22Rv1 (cell line): ENCODE data around the gene GJD4.

Experiments
- H3K27ac ChIP-seq: fragments of 450-650 bp; 2 replicates; pipeline ENCODE4 v1.5.1; 2017
- ZFX ChIP-seq: fragments of 450-650 bp; IDR thresholded peaks from 2 replicates; pipeline ENCODE4 v1.6.1; 2017; ENCODE audit warnings: antibody characterized with exemption, borderline replicate concordance
- TF ChIP-seq, protein P1 (sequence below): fragments of 450-650 bp; IDR thresholded peaks from 2 replicates; pipeline ENCODE4 v1.5.1; 2017; ENCODE audit warnings: mild to moderate bottlenecking

GJD4 gene

DNA sequence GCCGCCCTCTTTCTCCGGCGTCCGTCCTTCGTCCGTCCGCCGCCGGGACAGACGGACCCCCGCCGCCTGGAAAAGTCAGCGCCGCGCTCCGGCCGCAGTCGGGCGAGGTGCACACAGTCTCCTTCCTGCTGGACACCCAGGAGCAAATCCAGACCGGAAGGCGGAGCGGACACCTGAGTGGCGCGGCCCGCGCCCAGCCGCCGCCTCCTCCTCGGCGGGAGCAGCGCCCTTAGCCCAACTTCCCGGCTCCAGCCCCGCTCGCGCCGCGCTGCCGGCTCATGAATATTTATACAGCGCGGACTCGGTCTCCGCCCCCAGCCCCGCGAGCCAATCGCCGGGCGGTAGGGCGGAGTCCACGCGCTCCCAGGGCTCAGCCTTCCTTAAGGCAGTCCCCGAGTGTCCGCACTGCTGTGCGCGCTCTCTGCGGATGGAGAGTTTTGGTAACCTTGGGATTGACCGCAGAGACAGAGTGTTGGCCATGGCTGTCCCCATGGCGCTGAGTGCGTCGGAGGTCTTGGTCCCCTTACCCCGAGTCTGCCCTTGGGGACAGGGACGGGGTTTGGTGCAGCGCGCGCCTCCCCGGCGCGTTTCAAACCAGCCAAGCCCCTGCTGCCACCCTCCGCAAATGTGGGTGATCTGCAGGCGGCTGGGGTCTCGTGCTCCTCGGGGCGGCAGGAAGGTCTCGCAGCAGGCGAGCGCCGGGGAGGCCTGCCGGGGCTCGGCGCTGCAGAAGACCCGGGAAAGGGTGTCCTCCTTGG is 37.1 kb downstream of the GJD4 start, which contains the start of gene FZD8:
TSS of gene FZD8 (minus strand) at position 262 of the 758 bp plus-strand sequence. CDS start 867 bp downstream, outside the sequence.
- H3K27ac ChIP-seq: peak within 1 kb of the TSS; percentile 94
- no peak for TF ChIP-seq ZFX
- TF ChIP-seq, protein P1, sequence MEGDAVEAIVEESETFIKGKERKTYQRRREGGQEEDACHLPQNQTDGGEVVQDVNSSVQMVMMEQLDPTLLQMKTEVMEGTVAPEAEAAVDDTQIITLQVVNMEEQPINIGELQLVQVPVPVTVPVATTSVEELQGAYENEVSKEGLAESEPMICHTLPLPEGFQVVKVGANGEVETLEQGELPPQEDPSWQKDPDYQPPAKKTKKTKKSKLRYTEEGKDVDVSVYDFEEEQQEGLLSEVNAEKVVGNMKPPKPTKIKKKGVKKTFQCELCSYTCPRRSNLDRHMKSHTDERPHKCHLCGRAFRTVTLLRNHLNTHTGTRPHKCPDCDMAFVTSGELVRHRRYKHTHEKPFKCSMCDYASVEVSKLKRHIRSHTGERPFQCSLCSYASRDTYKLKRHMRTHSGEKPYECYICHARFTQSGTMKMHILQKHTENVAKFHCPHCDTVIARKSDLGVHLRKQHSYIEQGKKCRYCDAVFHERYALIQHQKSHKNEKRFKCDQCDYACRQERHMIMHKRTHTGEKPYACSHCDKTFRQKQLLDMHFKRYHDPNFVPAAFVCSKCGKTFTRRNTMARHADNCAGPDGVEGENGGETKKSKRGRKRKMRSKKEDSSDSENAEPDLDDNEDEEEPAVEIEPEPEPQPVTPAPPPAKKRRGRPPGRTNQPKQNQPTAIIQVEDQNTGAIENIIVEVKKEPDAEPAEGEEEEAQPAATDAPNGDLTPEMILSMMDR: no peak; the same call in 1 of the 2 replicates

DNA sequence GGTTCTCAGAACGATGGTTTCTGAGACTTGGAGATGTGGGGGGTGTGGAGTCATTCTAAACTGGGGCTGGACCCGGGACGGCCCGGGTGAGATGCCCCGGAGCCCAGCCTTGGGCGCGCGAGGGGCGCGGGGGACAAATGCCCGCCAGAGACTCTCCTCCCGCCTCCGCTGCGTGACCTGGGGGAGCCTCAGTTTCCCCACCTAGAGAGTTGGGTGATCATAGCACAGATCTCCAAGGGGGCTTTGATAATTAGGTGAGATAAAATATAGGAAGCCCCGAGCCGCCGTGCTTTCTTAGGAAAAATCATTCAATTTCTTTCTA is 37.6 kb downstream of the GJD4 start:
- peak overlapping the region; percentile 94 for H3K27ac ChIP-seq

DNA sequence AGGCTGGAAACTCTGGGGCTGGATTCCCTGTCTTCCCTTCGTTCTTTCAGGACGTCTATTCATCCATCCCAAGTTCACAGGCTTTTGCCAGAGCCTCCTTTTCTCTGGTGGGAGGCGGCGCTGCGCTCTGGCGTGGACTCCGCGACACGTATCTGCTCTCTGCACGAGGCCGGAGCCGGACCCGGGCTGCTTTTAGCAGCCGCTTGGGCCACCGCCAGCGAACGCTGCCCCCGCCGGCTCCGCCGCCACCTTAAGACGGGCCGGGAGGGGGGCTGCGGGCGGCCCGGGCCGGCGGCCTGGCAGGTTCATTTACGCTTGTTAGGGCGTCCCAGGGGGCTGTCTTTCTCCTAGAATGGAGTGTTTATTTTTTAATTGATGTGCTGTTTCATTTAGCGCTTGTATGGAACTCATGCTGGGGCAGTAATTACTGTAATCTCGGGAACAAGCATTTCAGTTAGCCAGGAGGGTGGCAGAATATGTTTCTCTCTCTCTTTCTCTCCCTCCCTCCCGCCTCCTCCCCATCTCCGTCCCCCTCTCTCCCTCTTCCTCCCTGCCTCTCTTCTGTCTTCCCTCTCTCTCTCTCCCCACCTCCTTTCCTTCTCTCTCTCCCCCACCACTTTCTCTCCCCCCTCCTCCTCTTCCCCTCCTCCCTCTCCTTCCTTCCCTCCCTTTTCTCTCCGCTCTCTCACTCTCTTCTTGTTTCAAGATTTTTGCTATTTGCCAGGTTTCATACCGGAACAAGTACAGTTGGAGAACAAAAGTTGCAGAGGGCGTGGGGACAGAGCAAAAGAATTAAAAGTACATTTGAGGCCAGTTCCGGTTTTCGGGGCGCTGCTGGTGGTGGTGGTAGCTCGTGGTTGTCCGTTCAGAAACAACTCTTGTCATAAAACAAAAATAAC is 38.3 kb downstream of the GJD4 start:
- TF ChIP-seq, protein P1: no peak
- no peak for TF ChIP-seq ZFX
- peak overlapping the region; percentile 94 for H3K27ac ChIP-seq

More for the DNA sequence above, 37.6 kb downstream of the GJD4 start:
- TF ChIP-seq, protein P1: no peak
- TF ChIP-seq ZFX: no peak

DNA sequence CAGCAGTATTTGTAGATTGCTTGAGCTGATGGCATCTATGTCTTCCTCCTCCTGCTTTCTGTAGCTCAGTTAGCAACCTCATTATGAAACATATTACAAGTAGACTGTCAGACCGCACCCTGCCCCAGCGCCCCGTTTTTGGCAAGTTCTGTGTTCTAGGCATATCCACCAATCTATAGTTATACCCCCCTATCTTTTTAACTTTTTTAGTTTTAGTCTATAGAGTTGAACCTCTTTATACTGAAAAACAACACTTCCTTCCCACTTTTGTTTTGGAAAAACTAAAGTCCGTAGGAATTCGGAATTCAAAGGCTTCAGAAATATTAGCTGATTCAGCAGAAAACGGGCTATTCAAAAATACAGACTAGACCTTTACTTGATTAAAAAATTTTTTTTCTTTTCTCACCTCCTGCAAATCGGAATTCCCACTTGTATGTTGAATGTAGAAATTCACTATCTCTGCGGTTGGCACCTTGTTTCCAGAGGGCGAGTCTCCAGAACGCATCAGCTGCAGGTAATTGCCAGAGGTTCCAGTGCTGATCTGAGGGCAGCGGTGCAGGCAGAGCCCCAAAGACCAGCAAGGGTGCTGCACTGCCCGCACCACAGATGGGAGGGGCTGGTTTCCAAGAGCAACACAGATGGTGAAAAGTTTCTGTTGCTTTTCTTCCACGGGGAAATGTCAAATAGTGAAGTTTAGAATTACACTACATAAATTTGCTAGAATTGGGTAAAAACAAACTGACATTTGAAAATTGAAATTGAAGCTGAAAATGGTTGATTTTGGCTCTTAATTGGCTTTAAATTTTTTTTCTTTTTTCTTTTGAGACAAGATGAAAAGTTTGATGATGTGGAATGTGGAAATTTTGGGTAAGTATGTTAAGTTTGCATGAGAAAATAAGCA is 39.2 kb downstream of the GJD4 start:
- peak overlapping the region; percentile 94 for H3K27ac ChIP-seq
- TF ChIP-seq, protein P1: no peak
- no peak for TF ChIP-seq ZFX

DNA sequence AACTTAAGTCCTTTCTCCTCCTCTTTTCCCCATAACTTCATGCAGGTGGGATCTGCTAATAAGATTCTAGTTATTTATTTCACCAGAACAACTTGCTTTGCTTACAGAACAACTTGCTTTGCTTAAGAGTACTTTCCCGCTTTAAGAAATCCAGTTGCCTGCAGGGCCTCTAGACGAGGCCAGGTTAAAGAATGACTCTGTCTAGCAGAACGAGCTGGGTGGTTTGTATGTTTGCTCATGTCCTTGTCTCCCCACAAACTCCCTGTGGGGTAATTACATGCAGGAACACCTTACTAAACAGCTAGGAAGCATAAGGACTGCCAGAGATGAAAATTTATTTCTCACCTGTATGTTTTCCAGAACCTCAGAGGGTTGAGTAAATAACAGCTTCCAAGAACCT is 45.8 kb downstream of the GJD4 start:
- no peak for TF ChIP-seq ZFX
- TF ChIP-seq, protein P1: no peak
- no peak overlapping the region for H3K27ac ChIP-seq

DNA sequence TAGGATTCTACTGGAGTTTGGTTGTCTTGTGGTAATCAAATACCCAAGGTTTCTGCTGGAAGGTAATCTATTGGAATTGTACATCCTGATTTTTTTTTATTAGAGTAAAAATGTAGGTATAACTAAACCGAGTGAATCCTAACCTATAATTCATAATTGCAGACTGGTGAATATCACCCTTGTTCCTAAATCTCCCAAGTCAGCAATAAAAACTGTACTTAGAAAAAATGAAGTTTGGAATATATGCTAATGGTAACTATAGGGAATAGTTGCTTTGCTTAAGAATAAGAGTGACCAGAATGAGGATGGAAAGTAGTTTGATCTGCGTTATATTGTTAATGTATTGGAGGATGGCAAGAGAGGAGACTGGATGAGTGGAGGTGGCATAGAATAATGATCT is 47.7 kb downstream of the GJD4 start:
- H3K27ac ChIP-seq: no peak overlapping the region
- TF ChIP-seq, protein P1: no peak
- TF ChIP-seq ZFX: no peak
